ENCODE data around the gene CTNNA2.

Gene CTNNA2

DNA sequence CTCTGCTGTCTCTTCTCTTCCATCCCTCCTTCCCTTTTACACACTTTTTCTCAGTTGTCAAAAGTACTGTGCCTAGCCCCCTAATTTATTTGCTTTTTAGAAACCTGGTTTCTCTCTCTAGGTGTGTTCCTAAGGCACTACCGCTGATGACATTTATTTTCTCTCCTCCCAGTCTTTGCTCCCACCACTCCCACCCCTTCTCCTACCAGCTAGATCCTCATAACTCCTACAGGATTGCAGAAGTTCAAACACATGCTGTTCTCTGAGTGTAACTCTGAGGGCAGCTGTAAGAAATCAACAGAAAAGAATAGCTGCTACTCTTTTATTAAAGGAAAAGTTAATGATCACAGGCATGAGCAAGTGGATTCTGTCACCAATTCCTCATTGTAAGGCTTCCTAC, 814.0 kb downstream of the CTNNA2 start:
- DNase-seq (ENCODE audit: low read depth in 2 of 2) = no peak

DNA sequence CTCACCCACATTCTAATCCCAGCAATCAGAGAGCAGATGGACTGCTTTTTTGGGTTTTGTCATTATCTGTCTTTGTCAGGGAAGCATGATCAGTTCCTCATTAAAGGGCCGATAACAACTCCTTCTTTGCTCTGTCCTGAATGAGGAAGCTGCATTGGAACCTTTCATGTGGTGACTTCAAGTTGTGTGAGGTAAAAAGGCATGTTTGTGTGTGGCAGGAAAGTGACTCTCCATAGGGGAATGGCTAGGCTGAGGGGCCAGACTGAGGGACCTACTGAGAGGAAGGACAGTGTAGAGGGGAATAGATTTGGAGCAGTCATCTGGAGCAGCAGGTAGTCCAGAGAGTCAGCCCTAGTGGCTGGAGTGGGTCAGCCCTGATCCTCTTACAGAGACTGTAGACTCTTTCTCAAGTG, 815.3 kb downstream of the CTNNA2 start:
- DNase-seq (ENCODE audit: low read depth in 2 of 2) = no peak

DNA sequence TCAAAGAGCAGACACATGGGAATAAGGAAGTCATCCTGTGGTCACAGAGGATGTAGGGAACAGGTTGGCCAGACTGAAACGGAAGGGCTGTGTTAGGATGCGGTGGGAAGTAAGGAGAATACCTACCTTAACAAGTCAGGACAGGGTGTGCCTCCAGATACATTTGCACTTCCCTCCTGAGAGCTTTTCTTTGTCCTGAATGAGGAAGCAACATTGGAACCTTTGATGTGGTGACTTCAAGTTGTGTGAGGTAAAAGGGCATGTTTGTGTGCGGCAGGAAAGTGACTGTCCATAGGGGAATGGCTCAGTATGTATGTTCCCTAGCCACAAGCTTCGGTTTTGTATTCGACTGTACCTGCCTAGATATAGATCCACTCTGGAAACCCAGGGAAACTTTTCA, 816.6 kb downstream of the CTNNA2 start:
- no peak for DNase-seq (ENCODE audit: low read depth in 2 of 2)

DNA sequence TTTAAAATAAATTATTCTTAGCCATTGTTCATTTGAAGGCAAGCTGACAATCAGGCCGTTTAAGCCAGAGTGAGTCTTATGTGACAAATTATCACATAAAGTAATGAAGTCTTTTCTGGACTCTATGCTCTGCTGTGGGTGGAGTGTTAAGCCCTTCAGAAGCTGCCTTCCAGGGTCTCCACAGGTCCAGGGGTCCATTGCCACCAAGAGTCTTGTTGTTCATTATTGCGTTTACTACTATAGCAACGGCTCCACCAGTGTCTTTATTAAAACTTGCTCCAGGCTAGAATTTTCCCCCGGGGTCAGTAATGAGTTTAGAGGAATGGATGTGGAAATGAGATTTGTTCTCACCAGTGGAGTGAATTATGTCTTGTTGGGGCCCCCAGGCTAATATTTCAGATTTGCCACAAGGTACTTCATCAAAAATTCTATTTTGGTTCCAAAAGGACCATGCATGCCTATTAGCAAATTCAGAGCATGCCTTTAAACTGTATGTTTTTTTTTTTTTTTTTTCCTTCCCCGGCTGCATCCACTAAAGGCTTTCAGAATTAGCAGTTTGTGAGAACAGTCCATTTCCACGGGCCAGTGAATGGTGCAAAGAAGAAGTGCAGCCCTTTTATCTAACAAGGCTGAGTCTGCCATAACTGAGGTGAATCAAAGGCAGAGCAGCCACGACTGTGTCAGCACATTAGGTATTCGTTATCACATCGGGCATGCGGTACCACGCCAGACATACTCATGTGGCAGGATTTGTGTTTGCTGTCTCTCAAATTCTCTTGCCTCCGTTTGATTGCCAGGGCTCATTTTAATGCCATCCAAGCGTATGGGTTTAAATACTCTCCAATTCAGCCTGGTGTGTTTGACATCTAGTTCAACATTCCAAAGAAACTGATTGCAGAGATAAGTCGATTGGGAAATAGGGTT, 817.9 kb downstream of the CTNNA2 start:
- no peak for DNase-seq (ENCODE audit: low read depth in 2 of 2)

DNA sequence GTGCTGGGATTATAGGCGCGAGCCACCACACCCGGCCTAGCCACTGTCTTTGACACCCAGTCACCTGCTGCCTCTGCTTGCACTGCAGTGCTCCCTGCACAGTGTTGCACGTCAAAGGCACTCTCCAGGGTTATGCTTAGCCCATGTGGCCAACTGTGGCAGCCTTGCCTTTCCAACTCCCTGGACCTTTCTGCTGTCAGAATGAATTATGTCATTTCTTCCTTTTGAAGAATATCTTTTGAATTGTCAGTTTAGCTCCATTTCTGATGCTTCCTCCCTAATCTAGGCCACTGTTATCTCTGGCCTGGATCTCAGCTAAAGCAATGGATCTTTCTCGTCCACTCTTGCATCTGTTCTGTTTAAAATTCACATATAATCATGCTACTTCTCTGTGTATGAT, 821.0 kb downstream of the CTNNA2 start:
- DNase-seq (ENCODE audit: low read depth in 2 of 2) = no peak

DNA sequence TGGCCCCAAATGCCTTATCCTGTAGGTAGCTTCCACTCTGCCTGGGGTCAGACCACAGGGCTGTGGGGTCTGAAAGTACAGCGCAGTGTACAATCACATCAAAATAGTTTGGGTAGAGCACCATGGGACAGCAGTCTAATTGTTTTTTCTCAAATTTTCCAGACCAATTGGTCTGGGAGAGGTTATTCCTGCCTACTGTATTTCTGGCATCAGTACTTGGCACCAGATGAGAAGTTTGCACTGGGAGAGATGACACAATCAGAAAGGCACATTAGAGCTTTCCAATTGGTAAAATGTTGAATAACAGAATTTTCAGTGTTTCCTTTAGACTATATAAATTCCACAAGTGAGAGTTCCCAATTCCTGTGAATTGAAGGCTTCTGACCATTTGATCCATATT, 822.6 kb downstream of the CTNNA2 start:
- DNase-seq (ENCODE audit: low read depth in 2 of 2) = no peak

DNA sequence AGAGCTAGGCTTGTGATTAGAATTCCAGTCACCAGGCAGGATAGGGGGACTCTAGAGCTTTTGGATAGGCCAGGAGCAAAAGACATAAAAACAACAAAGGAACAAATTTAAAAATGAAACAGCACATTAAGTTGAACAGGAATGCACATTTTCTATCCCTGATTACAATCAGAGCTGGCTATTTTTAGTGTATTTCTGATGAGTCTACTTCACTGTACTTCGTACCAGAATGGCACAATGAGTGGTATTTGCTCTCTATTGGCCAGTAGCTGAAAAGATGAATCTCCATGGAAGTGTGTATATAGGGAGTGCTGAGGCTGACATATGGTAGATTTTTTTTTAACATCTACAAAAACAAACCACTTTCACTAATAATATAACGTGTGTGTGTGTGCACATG, 825.9 kb downstream of the CTNNA2 start:
- no peak for DNase-seq (ENCODE audit: low read depth in 2 of 2)

DNA sequence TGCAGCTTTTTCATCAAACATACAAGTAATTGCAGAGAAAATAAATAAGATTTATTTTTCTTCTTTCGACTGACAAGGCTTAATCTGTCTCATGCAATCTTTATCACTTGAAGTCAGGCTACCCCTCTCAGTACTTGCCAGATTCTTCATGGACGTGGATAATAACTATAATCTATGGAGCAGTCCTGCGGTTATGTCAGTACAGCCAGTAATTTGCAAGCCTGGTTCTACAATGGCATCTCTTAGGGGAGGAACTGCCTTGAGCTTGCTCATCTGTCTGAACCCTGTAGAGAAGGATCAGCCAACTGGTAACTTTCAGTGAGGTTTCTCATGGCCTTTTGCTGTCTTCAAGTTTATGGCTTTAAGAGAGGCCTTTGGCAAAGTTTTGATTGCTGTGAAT, 827.2 kb downstream of the CTNNA2 start:
- no peak for DNase-seq (ENCODE audit: low read depth in 2 of 2)

DNA sequence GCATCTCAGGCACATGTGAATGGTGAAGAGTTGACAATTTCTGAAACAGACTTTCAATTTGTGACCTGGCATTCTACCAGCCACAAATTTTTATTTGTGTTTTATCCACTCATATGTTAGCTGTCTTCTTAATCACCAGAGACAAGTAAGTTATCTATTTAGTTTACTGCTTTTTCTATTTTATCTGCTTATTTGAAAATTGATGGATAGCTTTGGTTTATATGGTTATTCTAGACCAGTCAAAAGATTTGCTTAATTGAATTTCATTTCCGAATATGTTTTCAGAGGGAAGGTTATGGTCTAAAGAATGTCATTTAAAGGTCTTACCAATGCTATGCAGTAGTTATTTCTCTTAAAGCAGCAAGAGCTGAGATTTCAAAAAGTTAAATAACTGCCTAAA, 835.2 kb downstream of the CTNNA2 start:
- no peak for DNase-seq (ENCODE audit: low read depth in 2 of 2)

DNA sequence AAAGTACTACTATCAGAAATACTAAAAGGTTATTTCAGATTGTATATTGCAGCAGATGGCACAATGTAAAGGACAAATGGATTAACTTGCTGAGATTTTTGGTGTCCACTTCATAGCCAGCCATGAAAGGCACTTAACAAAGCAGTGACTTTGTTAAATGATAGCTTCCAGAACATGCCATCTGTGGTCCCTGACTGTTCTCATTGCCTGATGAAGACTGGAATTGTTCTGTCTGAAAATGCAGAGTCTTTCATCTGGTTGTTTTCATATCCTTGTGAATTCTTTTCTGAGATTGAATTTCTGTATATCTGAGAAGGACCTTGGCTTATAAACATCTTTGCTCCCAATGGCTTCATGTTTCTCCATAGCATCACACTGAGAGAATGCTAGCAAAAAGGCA, 836.1 kb downstream of the CTNNA2 start:
- DNase-seq (ENCODE audit: low read depth in 2 of 2) = no peak

DNA sequence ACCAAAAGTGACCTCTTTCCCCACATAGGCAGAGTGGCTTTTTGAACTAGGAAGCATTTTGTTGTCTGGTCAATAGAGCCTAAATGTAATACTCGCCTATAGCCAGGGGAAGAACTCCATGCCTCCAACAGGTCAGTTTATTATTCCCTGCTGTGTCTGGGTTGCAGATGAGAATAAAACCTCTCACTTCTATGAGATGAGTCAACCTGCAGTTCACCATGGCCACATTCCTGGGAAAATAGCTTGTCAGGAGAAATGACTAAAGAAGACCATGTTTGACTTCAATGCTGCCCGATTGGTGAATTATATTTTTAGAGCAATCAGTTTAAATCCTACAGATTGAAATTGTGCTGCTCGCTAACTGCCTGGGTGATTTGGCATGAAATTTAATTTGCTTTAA, 838.4 kb downstream of the CTNNA2 start:
- DNase-seq (ENCODE audit: low read depth in 2 of 2) = no peak

DNA sequence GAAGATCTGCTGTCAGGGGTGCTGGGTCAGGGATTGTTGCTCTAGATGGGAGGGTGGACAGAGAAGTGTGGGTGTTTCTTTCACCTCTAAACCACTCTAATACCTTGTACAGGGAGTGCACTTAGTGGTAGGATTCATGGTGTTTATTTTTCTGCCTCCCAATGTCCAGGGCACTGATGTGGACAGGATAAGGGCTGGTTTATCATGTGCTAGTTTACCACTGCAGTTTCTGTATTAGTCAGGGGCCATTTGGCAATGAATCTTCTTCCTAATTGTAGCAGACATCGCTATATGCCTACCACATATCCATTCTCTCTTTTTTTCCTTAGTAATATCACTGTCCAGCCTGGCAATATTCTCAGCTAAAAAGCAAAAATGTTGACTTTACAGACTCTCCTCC, 842.0 kb downstream of the CTNNA2 start:
- DNase-seq (ENCODE audit: low read depth in 2 of 2) = no peak

DNA sequence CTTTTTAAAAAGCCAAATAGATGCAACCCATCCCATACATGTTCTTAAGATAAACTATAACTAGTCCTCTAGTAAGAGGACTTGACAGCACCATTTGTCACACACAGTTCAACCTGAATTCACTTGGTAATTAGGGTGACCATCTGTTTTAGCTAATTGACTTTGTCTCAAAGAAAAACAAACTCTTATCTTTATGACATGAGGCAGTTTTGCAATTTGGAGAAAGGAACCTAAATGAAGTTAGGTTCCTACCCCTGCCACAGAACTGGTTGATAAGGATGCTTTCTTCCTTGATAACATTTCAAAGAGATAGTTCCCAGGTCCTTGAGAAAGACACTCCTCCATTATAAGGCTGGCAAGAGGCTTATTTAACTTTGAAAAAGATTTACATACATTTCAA, 849.1 kb downstream of the CTNNA2 start:
- no peak for DNase-seq (ENCODE audit: low read depth in 2 of 2)

DNA sequence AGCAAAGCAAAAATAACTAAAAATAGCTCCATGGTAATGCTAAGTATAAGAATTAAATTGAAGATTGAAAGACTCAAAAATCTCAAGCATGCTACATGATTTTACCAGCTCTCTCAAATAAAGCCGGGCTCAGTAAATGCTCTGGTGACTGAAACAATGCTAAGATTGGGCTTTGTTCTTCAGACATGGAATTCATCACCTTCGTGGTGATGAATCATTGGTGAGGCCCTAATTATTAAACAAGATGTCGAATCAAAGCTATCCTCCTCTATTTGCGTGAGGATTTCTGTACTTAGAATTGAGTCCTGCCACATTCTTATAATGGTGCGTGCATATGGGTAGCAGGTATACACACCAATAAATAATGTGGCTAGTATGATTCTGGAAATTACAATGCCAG, 850.5 kb downstream of the CTNNA2 start:
- DNase-seq (ENCODE audit: low read depth in 2 of 2) = no peak

DNA sequence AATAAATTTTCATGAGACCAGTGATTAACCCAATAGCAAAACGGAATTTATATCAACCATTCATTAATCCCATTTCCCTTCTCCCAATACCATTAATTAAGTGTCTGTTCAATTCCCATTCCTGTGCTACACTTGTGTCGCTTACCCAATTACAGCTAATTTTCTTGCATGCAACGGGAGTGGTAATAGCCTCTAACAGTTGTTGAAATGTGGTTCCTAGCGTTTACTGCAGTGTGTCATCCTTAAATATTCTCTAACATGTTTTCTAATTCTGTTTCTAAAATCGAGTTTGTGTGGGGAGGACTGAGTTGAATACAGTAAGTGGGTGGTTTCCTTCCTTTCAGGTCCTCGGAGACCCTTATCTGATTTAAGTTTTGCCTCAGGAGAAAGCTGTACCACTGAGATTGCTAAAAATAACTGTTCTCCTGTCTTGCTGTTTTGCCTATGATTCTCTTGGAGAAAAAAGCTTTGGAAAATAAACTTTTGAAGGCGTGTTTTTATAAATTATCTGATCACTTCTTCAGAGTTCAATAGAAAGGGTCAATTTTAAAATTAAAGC, 851.0 kb downstream of the CTNNA2 start:
- no peak for DNase-seq (ENCODE audit: low read depth in 2 of 2)

DNA sequence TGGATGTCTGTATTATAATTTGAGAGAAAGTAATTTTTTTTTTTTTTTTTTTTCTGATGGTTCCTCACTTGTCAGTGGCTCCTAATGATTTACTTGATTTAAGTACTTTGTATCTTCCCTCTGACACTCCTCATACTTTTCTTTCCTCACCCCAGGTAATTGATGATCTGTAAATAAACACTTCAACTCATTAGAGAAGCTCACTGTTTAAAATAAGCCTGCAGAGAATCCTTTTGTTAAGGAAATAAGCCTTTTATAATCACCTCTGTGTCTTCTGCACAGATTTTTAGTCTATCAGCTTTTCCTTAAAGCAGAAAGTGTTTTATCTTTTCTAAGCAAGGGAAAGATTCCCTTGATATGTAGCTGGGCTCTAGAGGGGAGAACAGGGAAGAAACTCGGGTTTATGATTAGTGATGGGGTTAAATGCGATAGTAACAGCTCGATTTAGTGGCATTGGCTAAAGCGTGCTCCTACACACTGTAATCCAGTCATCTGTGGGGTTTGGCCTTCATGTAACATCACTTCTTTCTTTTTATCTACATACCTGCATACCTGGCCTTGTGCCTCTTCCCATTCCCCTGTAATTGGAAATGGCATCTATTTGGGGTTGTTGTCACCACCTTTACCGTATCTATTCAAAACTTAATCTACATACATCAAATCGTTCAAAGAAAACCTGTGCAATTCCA, 851.8 kb downstream of the CTNNA2 start:
- DNase-seq (ENCODE audit: low read depth in 2 of 2) = no peak

DNA sequence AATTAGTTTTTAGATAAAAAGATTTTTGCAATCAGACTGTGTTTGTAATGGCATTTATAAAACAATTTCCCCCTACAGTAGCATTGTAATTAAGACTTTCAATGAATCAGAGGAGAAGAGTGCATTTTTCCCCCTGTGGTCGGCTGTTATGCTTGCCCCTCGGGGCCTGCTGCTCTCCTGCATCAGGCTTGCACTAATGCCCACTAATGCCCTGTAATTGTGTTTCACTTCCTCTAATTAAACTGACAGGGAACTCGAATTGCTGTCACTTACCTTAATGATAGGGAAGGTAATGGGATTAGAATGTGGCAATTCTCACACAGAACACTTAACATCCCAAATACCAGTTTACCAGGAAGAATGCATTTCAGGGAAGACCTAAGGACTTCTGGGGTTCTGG, 852.9 kb downstream of the CTNNA2 start:
- DNase-seq (ENCODE audit: low read depth in 2 of 2) = no peak

DNA sequence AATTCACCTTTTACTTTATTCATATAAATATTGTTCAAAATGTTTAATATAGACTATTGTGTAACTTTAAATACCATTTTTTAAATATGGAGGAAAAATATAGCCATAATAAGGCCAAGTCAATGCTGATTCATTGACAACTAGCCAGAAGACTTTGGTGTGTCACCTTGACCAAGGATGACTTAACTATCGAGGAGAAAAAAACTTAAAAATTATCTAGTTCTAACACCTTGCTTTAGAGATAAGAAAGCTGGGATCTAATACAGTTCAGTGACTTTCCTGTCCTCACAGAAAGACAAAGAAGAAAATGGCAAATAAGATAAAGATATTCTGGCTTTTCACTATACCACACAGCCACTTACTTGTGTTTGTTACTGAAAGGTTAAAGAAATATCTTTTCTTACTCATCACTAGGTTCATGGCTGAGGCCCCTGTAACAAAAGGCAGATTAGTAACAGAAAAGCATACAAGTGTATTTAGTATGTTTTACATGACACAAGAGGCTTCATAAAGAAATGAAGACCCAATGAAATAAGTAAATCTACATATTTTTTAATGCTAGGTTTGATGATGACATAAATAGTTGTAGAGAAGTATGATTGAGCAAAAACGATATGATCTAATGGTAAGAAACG, 857.6 kb downstream of the CTNNA2 start:
- DNase-seq (ENCODE audit: low read depth in 2 of 2) = no peak

DNA sequence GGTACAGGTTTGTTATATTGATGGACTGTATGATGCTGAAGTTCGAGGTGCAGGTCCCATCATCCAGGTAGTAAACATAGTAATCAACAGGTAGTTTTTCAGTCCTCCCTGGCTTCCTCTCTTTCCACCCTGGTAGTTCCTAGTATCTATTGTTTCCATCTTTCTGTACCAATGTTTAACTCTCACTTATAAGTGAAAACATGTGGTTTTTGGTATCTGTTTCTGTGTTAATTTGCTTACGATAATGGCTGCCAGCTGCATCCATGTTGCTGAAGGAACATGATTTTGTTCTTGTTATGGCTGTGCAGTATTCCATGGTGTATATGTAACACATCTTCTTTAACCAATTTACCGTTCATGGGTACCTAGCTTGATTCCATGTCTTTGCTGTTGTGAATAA, 861.3 kb downstream of the CTNNA2 start:
- no peak for DNase-seq (ENCODE audit: low read depth in 2 of 2)

DNA sequence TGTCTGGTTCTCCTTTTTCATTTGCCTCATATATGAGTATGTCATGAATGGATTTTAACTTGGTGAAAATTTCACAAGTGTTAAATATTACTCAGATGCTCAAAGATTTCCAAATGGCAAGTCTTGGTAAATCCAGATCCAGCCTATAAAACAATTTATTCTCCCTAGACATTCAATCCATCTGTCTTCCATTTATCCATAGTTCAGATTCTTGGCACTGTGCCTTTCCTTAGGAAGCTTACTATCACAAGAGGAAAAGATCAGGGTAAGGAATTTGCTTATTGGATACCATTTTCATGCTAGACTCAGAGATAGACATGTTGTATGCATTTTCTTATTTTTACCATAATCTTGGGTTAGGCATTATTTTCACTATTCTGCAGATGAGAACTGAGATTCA, 864.2 kb downstream of the CTNNA2 start:
- no peak for DNase-seq (ENCODE audit: low read depth in 2 of 2)

DNA sequence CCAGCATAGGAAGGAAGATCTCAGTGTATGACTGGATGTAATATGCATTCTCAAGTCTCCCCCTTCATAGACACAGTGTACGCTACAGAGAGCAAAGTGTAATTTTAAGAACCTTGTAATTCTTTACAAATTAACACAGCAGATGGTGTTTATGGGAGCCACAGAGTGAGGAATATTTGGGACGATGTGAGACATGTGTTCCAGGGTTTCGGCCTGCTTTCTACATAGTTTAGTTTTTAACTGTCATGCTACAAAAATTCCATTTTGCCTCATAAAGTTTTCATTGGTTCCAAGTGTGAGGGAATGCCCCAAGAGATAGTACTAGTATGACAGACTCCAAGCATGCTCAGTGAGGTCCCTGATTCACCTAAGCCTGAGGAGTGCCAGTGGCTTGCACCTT, 867.9 kb downstream of the CTNNA2 start:
- no peak for DNase-seq (ENCODE audit: low read depth in 2 of 2)

DNA sequence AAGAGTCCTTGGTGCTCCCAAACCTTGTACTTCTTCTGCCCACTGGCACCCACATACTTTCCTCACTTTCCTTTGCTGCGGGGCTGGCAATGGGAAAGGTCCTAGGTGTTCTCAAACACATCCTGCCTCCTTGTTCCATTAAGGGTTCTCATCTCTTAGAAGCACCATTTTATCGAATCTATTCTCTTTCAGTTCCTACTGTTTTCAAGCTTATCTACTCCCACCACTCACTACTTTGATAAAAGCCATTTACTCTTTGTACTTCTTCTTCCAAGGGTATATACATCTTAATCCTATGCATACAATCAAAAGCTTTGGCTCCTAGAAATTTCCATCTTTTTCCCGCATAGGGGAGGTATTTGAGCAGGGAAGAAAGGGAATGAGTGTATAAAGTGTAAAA, 868.8 kb downstream of the CTNNA2 start:
- DNase-seq (ENCODE audit: low read depth in 2 of 2) = no peak

DNA sequence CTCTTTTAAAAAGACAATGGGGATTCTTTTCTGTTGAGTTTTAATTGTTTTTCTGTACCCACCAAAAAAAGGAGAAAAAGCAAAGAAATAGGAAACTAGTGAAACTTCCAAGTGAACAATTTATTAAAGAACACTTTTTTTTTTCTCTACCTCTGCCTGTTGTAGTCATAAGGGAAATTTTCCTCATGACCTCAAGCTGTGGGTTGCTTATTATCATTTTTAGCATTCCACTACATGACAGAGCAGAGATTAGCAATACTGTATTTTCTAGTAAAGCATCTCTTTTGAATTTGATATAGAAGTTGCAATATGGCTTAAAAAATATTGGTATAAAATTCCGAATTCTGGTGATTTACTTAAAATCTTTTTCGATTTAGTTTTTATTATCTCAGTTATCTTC, 879.6 kb downstream of the CTNNA2 start:
- DNase-seq (ENCODE audit: low read depth in 2 of 2) = no peak

Measured in stimulated activated CD4-positive, alpha-beta T cell treated with anti-CD3 and anti-CD28 coated beads, Interleukin-4, amount 100 ng/mL, for 48 hours (primary cell).